ENCODE data around the gene STK4.

DNA sequence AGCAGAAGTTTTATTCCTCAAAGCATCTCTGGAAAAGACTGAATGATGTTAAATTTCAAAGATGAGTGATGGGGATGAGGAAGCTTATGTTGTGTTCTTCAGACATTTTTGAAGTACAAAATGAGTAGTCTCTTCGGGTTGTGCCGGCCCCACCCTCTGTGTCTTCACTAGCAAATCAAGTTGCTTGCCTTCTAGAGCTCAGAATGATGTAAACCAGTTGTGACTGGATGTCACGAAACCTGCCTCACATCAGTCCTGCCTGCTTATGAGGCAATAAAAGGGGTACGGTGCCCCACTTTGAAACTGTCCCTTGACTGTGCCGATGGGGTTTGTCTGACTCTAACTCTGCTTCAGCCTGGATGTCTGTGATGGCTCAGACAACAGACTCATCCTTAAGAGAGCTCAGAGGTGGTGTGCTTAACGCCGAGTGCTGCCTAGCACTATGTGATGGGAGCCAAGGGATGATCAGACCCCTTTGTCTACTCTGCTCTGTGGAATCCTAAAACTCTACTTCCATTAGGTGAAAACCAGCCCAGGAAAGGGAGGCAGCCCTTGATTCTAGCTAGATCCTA lies 25.1 kb upstream of the STK4 start:
- peak; percentile 32; the same call in 1 of the 2 replicates for TF ChIP-seq POLR2AphosphoS5 (IDR thresholded peaks at IDR 0.05; ENCODE audit: low read depth, low read length)
- 0 out of 2 replicates have a peak, but pooled peaks have one; percentile 15 for TF ChIP-seq POLR2A (IDR thresholded peaks at IDR 0.05; ENCODE audit: low read depth, low read length)
- no peak for TF ChIP-seq TAF1 (IDR thresholded peaks at IDR 0.05; ENCODE audit: borderline replicate concordance, low read depth, low read length)
